Neuronal stem cell (in vitro differentiated cells): ENCODE results near the gene HTR3E.
A peak's percentile ranks its signal among the peaks of the same experiment; 100 is the strongest.
"Not testable (repeated sequence)": the region's sequence is repeated elsewhere in the genome, so short reads cannot be mapped to it uniquely, and the experiment has no call there.

Experiments
- DNase-seq: peaks from one replicate; pipeline ENCODE4 v3.0.0-alpha.2; 2013; ENCODE audit warnings: low spot score
- H2AFZ ChIP-seq: one replicate; pipeline ENCODE4 v1.6.1; 2013; ENCODE audit warnings: mild to moderate bottlenecking, low read length, inconsistent platforms
- H2AK5ac ChIP-seq: 2 replicates; pipeline ENCODE4 v1.6.1; 2013; ENCODE audit warnings: low read depth, mild to moderate bottlenecking, inconsistent platforms, low read length, moderate library complexity, mixed read lengths
- H2BK120ac ChIP-seq: 2 replicates; pipeline ENCODE4 v1.6.1; 2013; ENCODE audit warnings: low read depth, mild to moderate bottlenecking, inconsistent platforms, low read length, moderate library complexity, mixed read lengths
- H2BK12ac ChIP-seq: one replicate; pipeline ENCODE4 v1.6.1; 2013; ENCODE audit warnings: low read length, inconsistent platforms
- H2BK15ac ChIP-seq: 2 replicates; pipeline ENCODE4 v1.6.1; 2013; ENCODE audit warnings: mild to moderate bottlenecking, low read length, inconsistent platforms, mixed read lengths
- H2BK5ac ChIP-seq: one replicate; pipeline ENCODE4 v1.6.1; 2013; ENCODE audit warnings: inconsistent platforms, mild to moderate bottlenecking, low read length, moderate library complexity
- H3K14ac ChIP-seq: one replicate; pipeline ENCODE4 v1.6.1; 2013; ENCODE audit warnings: low read length, inconsistent platforms
- H3K18ac ChIP-seq: 2 replicates; pipeline ENCODE4 v1.6.1; 2013; ENCODE audit warnings: low read length, inconsistent platforms
- H3K23ac ChIP-seq: 2 replicates; pipeline ENCODE4 v1.6.1; 2013; ENCODE audit warnings: low read depth, mild to moderate bottlenecking, mixed read lengths, low read length, inconsistent platforms; ENCODE audit not compliant: poor library complexity
- H3K27ac ChIP-seq: replicated peaks from 3 replicates; pipeline ENCODE4 v1.5.1; 2013; ENCODE audit warnings: low read length, inconsistent platforms
- H3K27me3 ChIP-seq, 3 experiments: 2 replicates each; pipeline ENCODE4 v1.6.1; 2013; ENCODE audit warnings: low read length in 3 of 3, mild to moderate bottlenecking in 2 of 3, inconsistent platforms in 1 of 3, low read depth in 1 of 3, mixed read lengths in 1 of 3, moderate library complexity in 1 of 3; ENCODE audit not compliant: control insufficient read depth in 3 of 3, insufficient read depth in 3 of 3
- H3K36me3 ChIP-seq, 2 donors: replicated peaks in 1 of 2; 2 replicates each; pipeline ENCODE4 v1.6.1; 2013; ENCODE audit warnings: low read length in 2 of 2; ENCODE audit not compliant: control insufficient read depth in 2 of 2, insufficient read depth in 2 of 2
- H3K4ac ChIP-seq: 2 replicates; pipeline ENCODE4 v1.6.1; 2013; ENCODE audit warnings: inconsistent platforms, mild to moderate bottlenecking, low read length, moderate library complexity
- H3K4me1 ChIP-seq, 2 donors: 1 replicate in 1 of 2; 2 replicates in 1 of 2; pipeline ENCODE4 v1.6.1; 2013; ENCODE audit warnings: low read length in 2 of 2, low read depth in 1 of 2; ENCODE audit not compliant: control insufficient read depth in 2 of 2, insufficient read depth in 1 of 2
- H3K4me2 ChIP-seq: one replicate; pipeline ENCODE4 v1.6.1; 2013; ENCODE audit warnings: mild to moderate bottlenecking, low read length, inconsistent platforms; ENCODE audit not compliant: insufficient read depth, poor library complexity, severe bottlenecking
- H3K4me3 ChIP-seq, 2 donors: 2 replicates each; pipeline ENCODE4 v1.5.1; 2013; ENCODE audit warnings: low read length in 2 of 2, mild to moderate bottlenecking in 2 of 2, inconsistent platforms in 1 of 2, moderate library complexity in 1 of 2
- H3K79me1 ChIP-seq: one replicate; pipeline ENCODE4 v1.6.1; 2013; ENCODE audit warnings: low read depth, mild to moderate bottlenecking, inconsistent platforms, low read length, moderate library complexity
- H3K9ac ChIP-seq: one replicate; pipeline ENCODE4 v1.6.1; 2013; ENCODE audit warnings: mild to moderate bottlenecking, low read depth, low read length, inconsistent platforms; ENCODE audit not compliant: poor library complexity
- H3K9me3 ChIP-seq, 2 donors: replicated peaks in 1 of 2; 2 replicates each; pipeline versions ENCODE3 to v1.6.1; 2013; ENCODE audit warnings: low read length in 2 of 2, mild to moderate bottlenecking in 2 of 2, inconsistent platforms in 1 of 2, low read depth in 1 of 2, mixed read lengths in 1 of 2, moderate library complexity in 1 of 2; ENCODE audit not compliant: control insufficient read depth in 2 of 2, insufficient read depth in 1 of 2
- H4K8ac ChIP-seq: one replicate; pipeline ENCODE4 v1.6.1; 2013; ENCODE audit warnings: low read depth, mild to moderate bottlenecking, inconsistent platforms, low read length, moderate library complexity
- H4K91ac ChIP-seq: one replicate; pipeline ENCODE4 v1.6.1; 2013; ENCODE audit warnings: low read length, low read depth, mild to moderate bottlenecking, inconsistent platforms; ENCODE audit not compliant: poor library complexity
- WGBS, 2 donors: extraction: QIAGEN DNeasy Blood & Tissue Kit; methylation state at CpG; one replicate each; pipeline ENCODE4 v1.1.7; 2013; ENCODE audit warnings: missing lambda C conversion rate in 2 of 2, mixed read lengths in 1 of 2; ENCODE audit not compliant: insufficient read length in 2 of 2, insufficient replicate concordance in 1 of 2; ENCODE audit errors: extremely low coverage in 2 of 2; 5-methylcytosine and 5-hydroxymethylcytosine counted together

The HTR3E gene

DNA sequence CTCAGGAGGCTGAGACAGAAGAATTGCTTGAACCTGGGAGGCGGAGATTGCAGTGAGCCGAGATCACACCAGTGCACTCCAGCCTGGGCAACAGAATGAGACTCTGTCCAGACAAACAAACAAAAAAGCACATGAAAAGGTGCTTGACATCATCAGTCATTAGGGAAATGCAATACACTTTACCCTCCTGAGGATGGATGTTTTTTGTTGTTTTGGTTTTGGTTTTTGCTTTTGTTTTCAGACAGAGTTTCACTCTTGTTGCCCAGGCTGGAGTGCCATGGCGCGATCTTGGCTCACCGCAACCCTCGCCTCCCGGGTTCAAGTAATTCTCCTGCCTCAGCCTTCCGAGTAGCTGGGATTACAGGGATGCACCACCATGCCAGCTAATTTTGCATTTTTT is 24.2 kb downstream of the HTR3E start:
- not testable (repeated sequence) for H3K18ac ChIP-seq, H3K79me1 ChIP-seq, H4K8ac ChIP-seq, H2BK120ac ChIP-seq, DNase-seq, H2BK15ac ChIP-seq, H3K4ac ChIP-seq, H3K27me3 ChIP-seq, H3K9me3 ChIP-seq, H3K14ac ChIP-seq, H2BK5ac ChIP-seq, H3K4me2 ChIP-seq, H3K4me1 ChIP-seq, H3K23ac ChIP-seq, H3K36me3 ChIP-seq, H4K91ac ChIP-seq, H2AK5ac ChIP-seq, H3K4me3 ChIP-seq, H3K27ac ChIP-seq, H2BK12ac ChIP-seq, H3K9ac ChIP-seq, H2AFZ ChIP-seq
- WGBS, 2 donors, result no CpG with 5 or more reads among the region's 8 CpGs

DNA sequence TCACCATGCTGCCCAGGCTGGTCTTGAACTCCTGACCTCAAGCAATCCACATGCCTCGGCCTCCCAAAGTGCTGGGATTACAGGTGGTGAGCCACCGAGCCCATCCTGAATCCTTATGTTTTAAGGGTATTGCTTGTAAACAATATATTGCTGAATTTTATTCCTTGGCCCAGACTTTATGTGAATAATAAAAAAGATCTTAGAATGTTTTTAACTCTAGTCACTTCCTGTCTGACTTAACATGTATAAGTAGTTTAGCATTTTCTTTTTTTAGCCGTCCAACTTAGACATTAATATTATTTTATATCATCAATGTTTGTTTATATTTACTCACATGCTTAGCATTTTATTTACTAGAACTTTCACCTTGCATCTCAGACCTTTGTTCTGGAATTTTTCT is 29.1 kb downstream of the HTR3E start:
- Histone ChIP-seq H3K14ac (no peak overlapping the region), H4K8ac (no peak overlapping the region), H4K91ac (no peak overlapping the region), H3K27ac (no peak overlapping the region), H2BK5ac (no peak overlapping the region), H3K79me1 (no peaks in the 10 kb centered on the region), H2BK12ac (no peak overlapping the region), H3K4ac (no peak overlapping the region), H3K36me3 (no peaks in the 10 kb centered on the region), H2AK5ac (no peak overlapping the region), H3K27me3 (no peaks in the 10 kb centered on the region), H3K4me2 (no peak overlapping the region), H3K23ac (no peak overlapping the region), H3K18ac (no peak overlapping the region), H3K9ac (no peak overlapping the region), H2AFZ (no peak overlapping the region), H3K4me1 (no peaks in the 10 kb centered on the region), H3K9me3 (no peaks in the 10 kb centered on the region), H3K4me3 (no peak overlapping the region), H2BK120ac (no peak overlapping the region), H2BK15ac (no peak overlapping the region)
- no CpG with 5 or more reads among the region's 3 CpGs for WGBS, 2 donors
- DNase-seq, result no peak

DNA sequence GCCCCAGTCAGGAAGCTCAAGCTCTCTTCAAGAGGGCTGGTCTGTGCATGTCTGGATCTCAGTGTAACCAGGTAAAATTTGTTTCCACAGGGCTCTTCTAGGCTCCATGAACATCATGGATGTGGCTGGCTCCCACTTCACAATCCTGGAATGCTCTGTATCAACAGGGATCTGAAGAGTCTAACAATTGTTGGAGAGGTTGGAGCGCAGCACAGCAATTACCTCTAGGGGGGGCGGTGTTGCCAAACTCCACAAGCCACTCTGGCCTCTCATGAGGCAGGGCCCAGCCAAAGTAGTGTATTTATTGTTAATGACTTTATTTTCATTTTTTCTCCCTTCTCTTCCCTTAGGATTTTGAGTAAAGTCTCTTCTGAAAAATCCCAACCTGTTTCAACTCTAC is 32.1 kb downstream of the HTR3E start:
- no peak overlapping the region for H3K4me3 ChIP-seq
- H2BK15ac ChIP-seq, result no peak overlapping the region
- H3K27ac ChIP-seq, result no peak overlapping the region
- H3K4ac ChIP-seq, result no peak overlapping the region
- no peak overlapping the region for H3K9ac ChIP-seq
- H2BK5ac ChIP-seq, result no peak overlapping the region
- peak; percentile 31 for DNase-seq
- WGBS, 2 donors, result no CpG with 5 or more reads among the region's 2 CpGs
- H3K18ac ChIP-seq, result no peak overlapping the region
- peak overlapping the region; percentile 46 for H2AFZ ChIP-seq
- no peak overlapping the region for H2BK120ac ChIP-seq
- H3K79me1 ChIP-seq, result no peaks in the 10 kb centered on the region
- H4K8ac ChIP-seq, result no peak overlapping the region
- peaks cover 0 to 3% of the 10 kb centered on the region in 2 donors for H3K4me1 ChIP-seq
- H2AK5ac ChIP-seq, result no peak overlapping the region
- H4K91ac ChIP-seq, result no peak overlapping the region
- no peak overlapping the region for H3K23ac ChIP-seq
- no peak overlapping the region for H3K4me2 ChIP-seq
- H3K9me3 ChIP-seq, result no peaks in the 10 kb centered on the region
- no peak overlapping the region for H3K14ac ChIP-seq
- H2BK12ac ChIP-seq, result no peak overlapping the region
- H3K36me3 ChIP-seq, result no peaks in the 10 kb centered on the region
- H3K27me3 ChIP-seq, result peaks cover 0 to 4% (median 0%) of the 10 kb centered on the region in 3 experiments

DNA sequence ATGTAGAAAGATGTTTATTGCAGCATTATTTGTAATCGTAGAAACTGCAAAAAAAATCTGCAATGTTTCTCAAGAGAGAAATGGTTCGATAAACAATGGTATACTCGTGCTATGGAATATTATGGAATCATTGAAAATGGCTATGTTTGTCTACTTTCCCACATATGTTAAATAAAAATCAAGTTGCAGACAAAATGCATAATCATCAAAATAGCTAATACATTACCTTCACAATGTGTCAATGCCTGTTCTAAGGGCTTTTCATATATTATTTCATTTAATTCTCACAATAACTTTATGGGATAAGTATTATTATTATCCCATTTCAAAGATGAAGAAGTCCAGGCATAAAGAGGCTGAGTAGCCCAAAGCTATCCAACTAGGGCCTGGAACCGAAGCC is 36.1 kb downstream of the HTR3E start:
- H3K4me3 ChIP-seq, result no peak overlapping the region
- no peak overlapping the region for H3K14ac ChIP-seq
- H3K4me1 ChIP-seq, result peaks cover 5 to 10% of the 10 kb centered on the region in 2 donors
- H3K9ac ChIP-seq, result no peak overlapping the region
- no peak overlapping the region for H2BK12ac ChIP-seq
- no peak overlapping the region for H4K91ac ChIP-seq
- no peak overlapping the region for H2AK5ac ChIP-seq
- H4K8ac ChIP-seq, result no peak overlapping the region
- no peak overlapping the region for H2BK15ac ChIP-seq
- no peak overlapping the region for H2AFZ ChIP-seq
- WGBS, 2 donors, result no CpG with 5 or more reads among the region's 4 CpGs
- H3K79me1 ChIP-seq, result no peaks in the 10 kb centered on the region
- H3K27me3 ChIP-seq, result peaks cover 0 to 4% (median 0%) of the 10 kb centered on the region in 3 experiments
- H3K18ac ChIP-seq, result no peak overlapping the region
- no peaks in the 10 kb centered on the region for H3K9me3 ChIP-seq
- H3K23ac ChIP-seq, result no peak overlapping the region
- no peak overlapping the region for H2BK5ac ChIP-seq
- H3K36me3 ChIP-seq, result peaks cover 4 to 11% of the 10 kb centered on the region in 2 donors
- no peak overlapping the region for H3K4me2 ChIP-seq
- DNase-seq, result no peak
- no peak overlapping the region for H3K27ac ChIP-seq
- no peak overlapping the region for H2BK120ac ChIP-seq
- H3K4ac ChIP-seq, result no peak overlapping the region
